ENCODE data around the gene IL15RA.

IL15RA gene

GRCh38 chr10:5959142-5959541 lies 18.2 kb downstream of the IL15RA start:
- no peak overlapping the region for H3K4me2 ChIP-seq (ENCODE audit: insufficient read depth, low read length)
- H3K9me3 ChIP-seq (ENCODE audit: insufficient read depth, low read length, severe bottlenecking) = no peaks in the 10 kb centered on the region
- no peaks in the 10 kb centered on the region for H3K79me2 ChIP-seq (ENCODE audit: insufficient read depth, low read length)
- no peak overlapping the region for H2AFZ ChIP-seq (ENCODE audit: low read depth, low read length)
- H3K9ac ChIP-seq (ENCODE audit: low read depth, low read length) = no peak overlapping the region
- H3K4me1 ChIP-seq (ENCODE audit: insufficient read depth, low read length) = no peaks in the 10 kb centered on the region
- H3K4me3 ChIP-seq (ENCODE audit: low read depth in 1 of 2, low read length in 2 of 2) = no peak overlapping the region
- ATAC-seq (ENCODE audit: insufficient read depth, low read depth) (no peak), DNase-seq (no peak)
- no peak for TF ChIP-seq EZH2 (IDR thresholded peaks at IDR 0.05; ENCODE audit: borderline replicate concordance, low read depth, low read length, severe bottlenecking)
- no peak for TF ChIP-seq CTCF (IDR thresholded peaks at IDR 0.05; ENCODE audit: borderline replicate concordance, extremely low read depth, low read length, poor library complexity, severe bottlenecking)
- no peaks in the 10 kb centered on the region for H4K20me1 ChIP-seq (ENCODE audit: insufficient read depth, low read length)
- H3K36me3 ChIP-seq (ENCODE audit: insufficient read depth, low read length) = no peaks in the 10 kb centered on the region
- H3K27me3 ChIP-seq (ENCODE audit: insufficient read depth, low read length, poor library complexity) = no peaks in the 10 kb centered on the region
- H3K27ac ChIP-seq (ENCODE audit: low read length) = no peak overlapping the region

DNA sequence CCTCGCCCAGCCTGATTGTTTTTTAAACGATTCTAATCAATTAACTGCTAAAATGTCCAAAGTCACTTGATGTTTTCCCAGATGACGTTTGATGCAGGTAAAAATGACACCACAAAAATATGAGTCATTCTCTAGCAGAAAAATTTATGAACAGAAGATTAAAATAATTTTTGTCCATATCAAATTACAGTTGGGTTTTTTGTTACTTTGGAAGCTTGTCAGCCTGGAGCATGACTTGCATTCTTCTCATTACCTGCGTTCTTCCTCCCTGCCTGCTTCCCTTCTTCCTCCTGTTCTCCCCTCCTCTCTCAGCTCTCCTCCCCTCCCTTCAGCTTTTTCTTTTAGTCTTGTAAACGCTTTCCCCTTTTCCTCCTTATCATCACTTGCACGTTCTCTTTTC lies 18.7 kb downstream of the IL15RA start:
- H3K4me3 ChIP-seq (ENCODE audit: low read depth in 1 of 2, low read length in 2 of 2) = no peak overlapping the region
- H3K4me1 ChIP-seq (ENCODE audit: insufficient read depth, low read length) = no peaks in the 10 kb centered on the region
- H2AFZ ChIP-seq (ENCODE audit: low read depth, low read length) = no peak overlapping the region
- H3K36me3 ChIP-seq (ENCODE audit: insufficient read depth, low read length) = no peaks in the 10 kb centered on the region
- no peak overlapping the region for H3K9ac ChIP-seq (ENCODE audit: low read depth, low read length)
- no peaks in the 10 kb centered on the region for H4K20me1 ChIP-seq (ENCODE audit: insufficient read depth, low read length)
- no peak overlapping the region for H3K4me2 ChIP-seq (ENCODE audit: insufficient read depth, low read length)
- DNase-seq (no peak), ATAC-seq (ENCODE audit: insufficient read depth, low read depth) (no peak)
- no peaks in the 10 kb centered on the region for H3K9me3 ChIP-seq (ENCODE audit: insufficient read depth, low read length, severe bottlenecking)
- H3K27ac ChIP-seq (ENCODE audit: low read length) = no peak overlapping the region
- H3K27me3 ChIP-seq (ENCODE audit: insufficient read depth, low read length, poor library complexity) = no peaks in the 10 kb centered on the region
- TF ChIP-seq CTCF (IDR thresholded peaks at IDR 0.05; ENCODE audit: borderline replicate concordance, extremely low read depth, low read length, poor library complexity, severe bottlenecking) (no peak), EZH2 (IDR thresholded peaks at IDR 0.05; ENCODE audit: borderline replicate concordance, low read depth, low read length, severe bottlenecking) (no peak)
- no peaks in the 10 kb centered on the region for H3K79me2 ChIP-seq (ENCODE audit: insufficient read depth, low read length)

- ATAC-seq (ENCODE audit: insufficient read depth, low read depth) = no peak
- H3K4me3 ChIP-seq (ENCODE audit: low read depth in 1 of 2, low read length in 2 of 2) = no peak overlapping the region
- H3K9me3 ChIP-seq (ENCODE audit: insufficient read depth, low read length, severe bottlenecking) = no peaks in the 10 kb centered on the region
- H2AFZ ChIP-seq (ENCODE audit: low read depth, low read length) = no peak overlapping the region
- no peaks in the 10 kb centered on the region for H3K79me2 ChIP-seq (ENCODE audit: insufficient read depth, low read length)
- no peaks in the 10 kb centered on the region for H3K27me3 ChIP-seq (ENCODE audit: insufficient read depth, low read length, poor library complexity)
- no peaks in the 10 kb centered on the region for H3K4me1 ChIP-seq (ENCODE audit: insufficient read depth, low read length)
- H3K4me2 ChIP-seq (ENCODE audit: insufficient read depth, low read length) = no peak overlapping the region
- DNase-seq = no peak
- TF ChIP-seq EZH2 (IDR thresholded peaks at IDR 0.05; ENCODE audit: borderline replicate concordance, low read depth, low read length, severe bottlenecking) (no peak), CTCF (IDR thresholded peaks at IDR 0.05; ENCODE audit: borderline replicate concordance, extremely low read depth, low read length, poor library complexity, severe bottlenecking) (no peak)
- H4K20me1 ChIP-seq (ENCODE audit: insufficient read depth, low read length) = no peaks in the 10 kb centered on the region
- no peak overlapping the region for H3K9ac ChIP-seq (ENCODE audit: low read depth, low read length)
- H3K36me3 ChIP-seq (ENCODE audit: insufficient read depth, low read length) = no peaks in the 10 kb centered on the region
- no peak overlapping the region for H3K27ac ChIP-seq (ENCODE audit: low read length)
Observed at GRCh38 chr10:5958077-5958476, 19.3 kb downstream of the IL15RA start.
